ENCODE results near the gene STUB1. TPM values are rescaled to one million over a fixed set of nuclear protein-coding genes. Genes with fewer than 3 reads are reported as not detected.

The STUB1 gene
- total RNA-seq, 1 donor from 2014 or later: 258 TPM

GRCh38 chr16:652454-653305 lies 27.5 kb upstream of the STUB1 start:
- Histone ChIP-seq H3K9me3 (no peaks in the 10 kb centered on the region), H3K27me3 (no peaks in the 10 kb centered on the region), H3K36me3 (peaks cover 4 to 7% of the 10 kb centered on the region in 2 donors), H3K4me1 (peaks cover 9 to 17% of the 10 kb centered on the region in 2 donors), H3K4me3 (no peak overlapping the region), H3K27ac (no peak overlapping the region)
- intact Hi-C loops (cut with DNase I): no loop called here
- DNase-seq (ENCODE audit: low spot score in 2 of 2): no peak
- TF ChIP-seq, protein P1, sequence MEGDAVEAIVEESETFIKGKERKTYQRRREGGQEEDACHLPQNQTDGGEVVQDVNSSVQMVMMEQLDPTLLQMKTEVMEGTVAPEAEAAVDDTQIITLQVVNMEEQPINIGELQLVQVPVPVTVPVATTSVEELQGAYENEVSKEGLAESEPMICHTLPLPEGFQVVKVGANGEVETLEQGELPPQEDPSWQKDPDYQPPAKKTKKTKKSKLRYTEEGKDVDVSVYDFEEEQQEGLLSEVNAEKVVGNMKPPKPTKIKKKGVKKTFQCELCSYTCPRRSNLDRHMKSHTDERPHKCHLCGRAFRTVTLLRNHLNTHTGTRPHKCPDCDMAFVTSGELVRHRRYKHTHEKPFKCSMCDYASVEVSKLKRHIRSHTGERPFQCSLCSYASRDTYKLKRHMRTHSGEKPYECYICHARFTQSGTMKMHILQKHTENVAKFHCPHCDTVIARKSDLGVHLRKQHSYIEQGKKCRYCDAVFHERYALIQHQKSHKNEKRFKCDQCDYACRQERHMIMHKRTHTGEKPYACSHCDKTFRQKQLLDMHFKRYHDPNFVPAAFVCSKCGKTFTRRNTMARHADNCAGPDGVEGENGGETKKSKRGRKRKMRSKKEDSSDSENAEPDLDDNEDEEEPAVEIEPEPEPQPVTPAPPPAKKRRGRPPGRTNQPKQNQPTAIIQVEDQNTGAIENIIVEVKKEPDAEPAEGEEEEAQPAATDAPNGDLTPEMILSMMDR (IDR thresholded peaks at IDR 0.05): no peak

GRCh38 chr16:654034-654433 lies 26.2 kb upstream of the STUB1 start:
- Histone ChIP-seq H3K9me3 (no peaks in the 10 kb centered on the region), H3K27ac (no peak overlapping the region), H3K4me3 (no peak overlapping the region), H3K4me1 (peaks cover 0 to 7% of the 10 kb centered on the region in 2 donors), H3K36me3 (peaks cover 4 to 7% of the 10 kb centered on the region in 2 donors), H3K27me3 (no peaks in the 10 kb centered on the region)
- DNase-seq (ENCODE audit: low spot score in 2 of 2): no peak
- TF ChIP-seq, protein P1 (IDR thresholded peaks at IDR 0.05): no peak
- intact Hi-C loops (cut with DNase I): no loop called here

GRCh38 chr16:657487-657886 lies 22.7 kb upstream of the STUB1 start:
- H3K4me3 ChIP-seq: no peak overlapping the region
- TF ChIP-seq, protein P1 (IDR thresholded peaks at IDR 0.05): no peak
- H3K27ac ChIP-seq: no peak overlapping the region
- peaks cover 4 to 7% of the 10 kb centered on the region in 2 donors for H3K36me3 ChIP-seq
- intact Hi-C loops (cut with DNase I): no loop called here
- no peaks in the 10 kb centered on the region for H3K27me3 ChIP-seq
- no peak for DNase-seq (ENCODE audit: low spot score in 2 of 2)
- peaks cover 0 to 5% of the 10 kb centered on the region in 2 donors for H3K4me1 ChIP-seq
- H3K9me3 ChIP-seq: no peaks in the 10 kb centered on the region

- Histone ChIP-seq H3K9me3 (no peaks in the 10 kb centered on the region), H3K27ac (no peak overlapping the region), H3K4me3 (no peak overlapping the region), H3K36me3 (peaks cover 4 to 7% of the 10 kb centered on the region in 2 donors), H3K4me1 (peaks cover 0 to 5% of the 10 kb centered on the region in 2 donors), H3K27me3 (no peaks in the 10 kb centered on the region)
- TF ChIP-seq, protein P1 (IDR thresholded peaks at IDR 0.05): no peak
- intact Hi-C loops (cut with DNase I): no loop called here
- no peak for DNase-seq (ENCODE audit: low spot score in 2 of 2)
Observed at GRCh38 chr16:658679-659571, 21.3 kb upstream of the STUB1 start.

DNA sequence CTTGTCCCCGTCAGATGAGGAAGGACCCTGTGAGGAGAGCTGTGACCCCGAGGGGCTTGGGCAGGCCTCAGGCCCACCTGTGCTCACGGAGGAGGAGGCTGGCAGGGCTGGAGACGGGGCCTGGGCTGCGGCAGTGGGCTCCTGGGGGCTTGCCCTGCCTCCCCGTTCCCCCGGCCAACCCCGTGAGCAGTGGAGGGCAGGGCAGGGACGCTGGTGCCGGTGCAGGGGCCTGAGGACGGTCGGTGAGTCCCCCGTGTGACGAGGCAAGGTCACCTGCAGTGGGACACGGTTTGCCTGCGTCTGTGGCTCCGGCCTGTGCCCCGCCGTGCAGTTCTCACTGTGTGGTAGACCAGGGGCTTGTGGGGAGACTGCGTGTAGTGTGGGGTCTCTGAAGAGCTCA lies 20.6 kb upstream of the STUB1 start:
- H3K27ac ChIP-seq: no peak overlapping the region
- H3K36me3 ChIP-seq: peaks cover 4 to 7% of the 10 kb centered on the region in 2 donors
- no peak overlapping the region for H3K4me3 ChIP-seq
- intact Hi-C loops (cut with DNase I): loop anchor here (2.0 to 10.0 kb wide), 2 partner anchors 23 to 265 kb away; partner anchors contain the start of genes METTL26 and NME4
- H3K27me3 ChIP-seq: no peaks in the 10 kb centered on the region
- no peaks in the 10 kb centered on the region for H3K9me3 ChIP-seq
- DNase-seq (ENCODE audit: low spot score in 2 of 2): no peak
- H3K4me1 ChIP-seq: peaks cover 0 to 5% of the 10 kb centered on the region in 2 donors
- TF ChIP-seq, protein P1 (IDR thresholded peaks at IDR 0.05): no peak
